AG04450 (cell line): ENCODE data around the gene TRAPPC6A. TPM values are rescaled to one million over a fixed set of nuclear protein-coding genes. Genes with fewer than 3 reads are reported as not detected.
A peak's percentile ranks its signal among the peaks of the same experiment; 100 is the strongest.

Experiments used
- CTCF ChIA-PET: fragments of 300-600, 350-600 bp; formaldehyde crosslinking; extraction: SDS; loops from one replicate; lab custom pipeline; 2022; ENCODE audit warnings: antibody characterized with exemption, inconsistent platforms; lab: Charles Lee
- POLR2A ChIA-PET: fragments of 350-600 bp; formaldehyde crosslinking; extraction: SDS; loops from one replicate; lab custom pipeline; 2021; ENCODE audit warnings: antibody characterized with exemption, inconsistent platforms; lab: Yijun Ruan, JAX
- DNase-seq: peaks from one replicate; pipeline ENCODE4 v3.0.0-alpha.2; 2011; ENCODE audit warnings: low read depth, low spot score
- H3K27ac ChIP-seq: one replicate; pipeline ENCODE4 v1.5.1; 2012; ENCODE audit warnings: low read depth, low read length, control low read depth
- H3K27me3 ChIP-seq: one replicate; pipeline ENCODE4 v1.6.0; 2012; ENCODE audit warnings: low read length; ENCODE audit not compliant: control insufficient read depth, insufficient read depth
- H3K4me3 ChIP-seq: 2 replicates; pipeline ENCODE4 v1.5.1; 2011; ENCODE audit warnings: mild to moderate bottlenecking, low read depth, low read length, control low read depth
- H3K9me3 ChIP-seq: 2 replicates; pipeline ENCODE4 v1.5.1; 2012; ENCODE audit warnings: low read length; ENCODE audit not compliant: control insufficient read depth, insufficient read depth
- CTCF ChIP-seq: IDR thresholded peaks from 2 replicates; pipeline ENCODE4 v1.5.1; 2011; ENCODE audit warnings: low read depth, low read length, control low read depth, inconsistent platforms
- polyA plus RNA-seq: library from polyadenylated mRNA; depleted of rRNA; stranded (reverse); fragments of >200 nt; gene quantifications from 2 replicates; pipeline ENCODE4 v1.2.3, GENCODE V29; 2011

The TRAPPC6A gene
- polyA plus RNA-seq, 1 experiment, result 5.8 TPM

- CTCF ChIA-PET, result no interaction called here
- POLR2A ChIA-PET, result interaction anchor here (0.7 to 2.3 kb wide), 2 partner anchors 26 to 324 kb away, joined by 3 to 8 read pairs; partner anchors contain the start of genes BLOC1S3 and TRAPPC6A
- H3K9me3 ChIP-seq, result peaks cover 5% of the 10 kb centered on the region; the same call in 1 of the 2 replicates
- TF ChIP-seq CTCF, result no peak
- peaks cover 14% of the 10 kb centered on the region for H3K27me3 ChIP-seq
- DNase-seq, result no peak
- H3K27ac ChIP-seq, result no peak overlapping the region
- peak overlapping the region; percentile 25; the same call in 1 of the 2 replicates for H3K4me3 ChIP-seq
Measured at GRCh38 chr19:45151821-45152503, 26.1 kb downstream of the TRAPPC6A start.

GRCh38 chr19:45151320-45151719 is 26.7 kb downstream of the TRAPPC6A start:
- Histone ChIP-seq H3K27ac (no peak overlapping the region), H3K27me3 (peaks cover 13% of the 10 kb centered on the region), H3K4me3 (no peak overlapping the region), H3K9me3 (peaks cover 5% of the 10 kb centered on the region; the same call in 1 of the 2 replicates)
- no peak for TF ChIP-seq CTCF
- ChIA-PET CTCF (no interaction called here), POLR2A (interaction anchor here (2.3 kb wide), 1 partner anchor 27 kb away, joined by 8 read pairs; the partner anchor contains the start of genes BLOC1S3 and TRAPPC6A)
- no peak for DNase-seq

- CTCF ChIA-PET, result interaction anchor here (1.4 kb wide), 1 partner anchor 25 kb away, joined by 3 read pairs; no protein-coding TSS in a partner anchor
- DNase-seq, result no peak
- H3K4me3 ChIP-seq, result no peak overlapping the region
- no peak for TF ChIP-seq CTCF
- peaks cover 5% of the 10 kb centered on the region; the same call in 1 of the 2 replicates for H3K9me3 ChIP-seq
- H3K27ac ChIP-seq, result no peak overlapping the region
- H3K27me3 ChIP-seq, result peaks cover 11% of the 10 kb centered on the region
- POLR2A ChIA-PET, result no interaction called here
Measured at GRCh38 chr19:45150751-45151281, 27.2 kb downstream of the TRAPPC6A start.

- Histone ChIP-seq H3K4me3 (no peak overlapping the region), H3K27ac (no peak overlapping the region), H3K9me3 (peaks cover 5% of the 10 kb centered on the region; the same call in 1 of the 2 replicates), H3K27me3 (peaks cover 11% of the 10 kb centered on the region)
- ChIA-PET POLR2A (interaction anchor here (1.0 kb wide), 1 partner anchor 58 kb away, joined by 4 read pairs; no protein-coding TSS in a partner anchor), CTCF (interaction anchor here (1.4 kb wide), 1 partner anchor 24 kb away, joined by 3 read pairs; no protein-coding TSS in a partner anchor)
- DNase-seq, result no peak
- TF ChIP-seq CTCF, result no peak
Measured at GRCh38 chr19:45150180-45150579, 27.9 kb downstream of the TRAPPC6A start.

GRCh38 chr19:45149129-45149528 is 28.9 kb downstream of the TRAPPC6A start:
- Histone ChIP-seq H3K27me3 (peaks cover 11% of the 10 kb centered on the region), H3K4me3 (no peak overlapping the region), H3K9me3 (peaks cover 5% of the 10 kb centered on the region; the same call in 1 of the 2 replicates), H3K27ac (no peak overlapping the region)
- CTCF ChIA-PET, result no interaction called here
- POLR2A ChIA-PET, result no interaction called here
- no peak for TF ChIP-seq CTCF
- no peak for DNase-seq
